H9 (cell line): Measurements from ENCODE around the gene CD58. TPM values are rescaled to one million over a fixed set of nuclear protein-coding genes. Genes with fewer than 3 reads are reported as not detected.

ENCODE experiments used
- DNase-seq: peaks from one replicate; pipeline ENCODE4 v3.0.0-alpha.2; 2017
- H2AFZ ChIP-seq: one replicate; pipeline ENCODE4 v1.6.1; 2013; ENCODE audit warnings: mild to moderate bottlenecking, low read length, control low read depth, moderate library complexity
- H2AK5ac ChIP-seq: 2 replicates; pipeline ENCODE4 v1.6.1; 2013; ENCODE audit warnings: low read length, control low read depth, mixed read lengths; ENCODE audit not compliant: insufficient read length
- H2BK120ac ChIP-seq: one replicate; pipeline ENCODE4 v1.6.1; 2013; ENCODE audit warnings: low read depth, mild to moderate bottlenecking, low read length, control low read depth, inconsistent platforms; ENCODE audit not compliant: poor library complexity, severe bottlenecking
- H2BK12ac ChIP-seq: 2 replicates; pipeline ENCODE4 v1.6.1; 2013; ENCODE audit warnings: low read length, control low read depth, mixed read lengths, low read depth; ENCODE audit not compliant: insufficient read length
- H2BK15ac ChIP-seq: 2 replicates; pipeline ENCODE4 v1.6.1; 2013; ENCODE audit warnings: low read depth, low read length, control low read depth
- H2BK20ac ChIP-seq: one replicate; pipeline ENCODE4 v1.6.1; 2013; ENCODE audit warnings: low read depth, mild to moderate bottlenecking, low read length, control low read depth, inconsistent platforms; ENCODE audit not compliant: poor library complexity, severe bottlenecking
- H2BK5ac ChIP-seq: 2 replicates; pipeline ENCODE4 v1.6.1; 2013; ENCODE audit warnings: low read length, control low read depth, mixed read lengths; ENCODE audit not compliant: insufficient read length
- H3K14ac ChIP-seq: 2 replicates; pipeline ENCODE4 v1.6.1; 2013; ENCODE audit warnings: low read length, control low read depth; ENCODE audit not compliant: insufficient read depth
- H3K18ac ChIP-seq: 2 replicates; pipeline ENCODE4 v1.6.1; 2013; ENCODE audit warnings: low read depth, mild to moderate bottlenecking, mixed read lengths, low read length, control low read depth; ENCODE audit not compliant: insufficient read length
- H3K23ac ChIP-seq: 2 replicates; pipeline ENCODE4 v1.6.1; 2013; ENCODE audit warnings: low read length, control low read depth, mixed read lengths, low read depth; ENCODE audit not compliant: insufficient read length
- H3K23me2 ChIP-seq: 2 replicates; pipeline ENCODE4 v1.6.1; 2013; ENCODE audit warnings: low read depth, mild to moderate bottlenecking, mixed read lengths, low read length, control low read depth; ENCODE audit not compliant: insufficient read length, poor library complexity, severe bottlenecking
- H3K27ac ChIP-seq: 2 replicates; pipeline ENCODE4 v1.5.1; 2013; ENCODE audit warnings: low read length, control low read depth, mixed read lengths, low read depth; ENCODE audit not compliant: insufficient read length
- H3K27me3 ChIP-seq: 2 replicates; pipeline ENCODE4 v1.6.1; 2013; ENCODE audit warnings: low read length, control low read depth, inconsistent platforms; ENCODE audit not compliant: insufficient read depth
- H3K4ac ChIP-seq: 2 replicates; pipeline ENCODE4 v1.6.1; 2013; ENCODE audit warnings: low read depth, mild to moderate bottlenecking, control low read depth, inconsistent platforms, low read length, moderate library complexity
- H3K4me1 ChIP-seq: 2 replicates; pipeline ENCODE4 v1.6.1; 2013; ENCODE audit warnings: low read length, control low read depth, inconsistent platforms; ENCODE audit not compliant: insufficient read depth
- H3K4me2 ChIP-seq: 2 replicates; pipeline ENCODE4 v1.6.1; 2013; ENCODE audit warnings: low read length, control low read depth, mixed read lengths; ENCODE audit not compliant: insufficient read length, insufficient read depth
- H3K56ac ChIP-seq: 2 replicates; pipeline ENCODE4 v1.6.1; 2013; ENCODE audit warnings: low read depth, mild to moderate bottlenecking, mixed read lengths, low read length, control low read depth; ENCODE audit not compliant: insufficient read length
- H3K79me1 ChIP-seq: 2 replicates; pipeline ENCODE4 v1.6.1; 2013; ENCODE audit warnings: low read depth, mild to moderate bottlenecking, moderate library complexity, low read length, control low read depth, inconsistent platforms; ENCODE audit not compliant: insufficient read depth, poor library complexity, severe bottlenecking
- H3K79me2 ChIP-seq: 2 replicates; pipeline ENCODE4 v1.6.1; 2013; ENCODE audit warnings: low read length, control low read depth, inconsistent platforms; ENCODE audit not compliant: insufficient read depth
- H3K9ac ChIP-seq: 2 replicates; pipeline ENCODE4 v1.6.1; 2013; ENCODE audit warnings: low read length, control low read depth, mixed read lengths; ENCODE audit not compliant: insufficient read length; ENCODE audit errors: extremely low read depth
- H3K9me3 ChIP-seq: one replicate; pipeline ENCODE4 v1.6.1; 2013; ENCODE audit warnings: low read depth, low read length, inconsistent platforms; ENCODE audit not compliant: control insufficient read depth
- H3T11ph ChIP-seq: one replicate; pipeline ENCODE4 v1.6.1; 2013; ENCODE audit warnings: mild to moderate bottlenecking, low read length, control low read depth, inconsistent platforms
- H4K20me1 ChIP-seq: one replicate; pipeline ENCODE4 v1.6.1; 2013; ENCODE audit not compliant: control insufficient read depth, insufficient read length, insufficient read depth
- H4K5ac ChIP-seq: 2 replicates; pipeline ENCODE4 v1.6.1; 2013; ENCODE audit warnings: low read depth, mild to moderate bottlenecking, mixed read lengths, low read length, control low read depth; ENCODE audit not compliant: insufficient read length
- H4K8ac ChIP-seq: replicated peaks from 2 replicates; pipeline ENCODE4 v1.6.1; 2013; ENCODE audit warnings: low read length, control low read depth, mixed read lengths, low read depth; ENCODE audit not compliant: insufficient read length
- H4K91ac ChIP-seq: 2 replicates; pipeline ENCODE4 v1.6.1; 2013; ENCODE audit warnings: low read depth, mild to moderate bottlenecking, moderate library complexity, mixed read lengths, low read length, control low read depth; ENCODE audit not compliant: insufficient read length
- H3K27ac Mint-ChIP-seq, 3 experiments: 2 replicates in 2 of 3; 3 replicates in 1 of 3; pipeline ENCODE4 v1.8.0; 2020 to 2021; ENCODE audit warnings: mixed read lengths in 3 of 3, mild to moderate bottlenecking in 1 of 3, moderate library complexity in 1 of 3
- H3K27me3 Mint-ChIP-seq: 2 replicates; pipeline ENCODE4 v1.8.0; 2021; ENCODE audit warnings: low read depth, mild to moderate bottlenecking, moderate library complexity, mixed read lengths
- H3K36me3 Mint-ChIP-seq, 3 experiments: 2 replicates in 2 of 3; 3 replicates in 1 of 3; pipeline ENCODE4 v1.8.0; 2020 to 2021; ENCODE audit warnings: low read depth in 3 of 3, mixed read lengths in 3 of 3; ENCODE audit not compliant: insufficient read depth in 1 of 3
- H3K4me1 Mint-ChIP-seq, 2 experiments: 2 replicates each; pipeline ENCODE4 v1.8.0; 2020; ENCODE audit warnings: mixed read lengths in 2 of 2
- H3K4me3 Mint-ChIP-seq, 2 experiments: 2 replicates in 1 of 2; 3 replicates in 1 of 2; pipeline ENCODE4 v1.8.0; 2020 to 2021; ENCODE audit warnings: mild to moderate bottlenecking in 2 of 2, mixed read lengths in 2 of 2, moderate library complexity in 1 of 2
- H3K9me3 Mint-ChIP-seq, 2 experiments: 2 replicates in 1 of 2; 3 replicates in 1 of 2; pipeline ENCODE4 v1.8.0; 2020; ENCODE audit warnings: mild to moderate bottlenecking in 2 of 2, mixed read lengths in 2 of 2, moderate library complexity in 1 of 2
- CTCF ChIP-seq: fragments of 200-600 bp; sonication (generic); conservative IDR thresholded peaks from 3 replicates; pipeline ENCODE4 v1.8.0; 2021; ENCODE audit warnings: antibody characterized with exemption, mild to moderate bottlenecking
- total RNA-seq: library from RNA; stranded (reverse); gene quantifications from 2 replicates; pipeline ENCODE4 v1.2.1, GENCODE V29; 2021

The CD58 gene
- total RNA-seq, 1 experiment from 2014 or later = 4.3 TPM

GRCh38 chr1:116569381-116569670, 1.5 kb downstream of the CD58 start:
- H2BK15ac ChIP-seq = no peak overlapping the region
- Mint-ChIP-seq H3K27ac (no peak overlapping the region), H3K36me3 (peaks cover under 1 to 3% (median under 1%) of the 10 kb centered on the region in 3 experiments; a peak in 6 of 7 replicates), H3K9me3 (peaks cover under 1 to 4% of the 10 kb centered on the region in 2 experiments), H3K4me1 (peaks cover 15 to 27% of the 10 kb centered on the region in 2 experiments), H3K4me3 (peak overlapping the region; percentile 27 to 36; a peak in 3 of 5 replicates), H3K27me3 (peaks cover 23% of the 10 kb centered on the region)
- H3K56ac ChIP-seq = no peak overlapping the region
- no peak overlapping the region for H3T11ph ChIP-seq
- no peak for DNase-seq
- H3K18ac ChIP-seq = no peak overlapping the region
- no peaks in the 10 kb centered on the region for H3K79me1 ChIP-seq
- peaks cover 16% of the 10 kb centered on the region for H3K23me2 ChIP-seq
- no peak overlapping the region for H3K23ac ChIP-seq
- H2BK12ac ChIP-seq = no peak overlapping the region
- no peaks in the 10 kb centered on the region; the same call in 1 of the 2 replicates for H3K27me3 ChIP-seq
- no peak overlapping the region for H3K4ac ChIP-seq
- no peak overlapping the region for H3K14ac ChIP-seq
- no peak overlapping the region for H3K4me2 ChIP-seq
- no peak overlapping the region for H2AK5ac ChIP-seq
- no peaks in the 10 kb centered on the region for H4K20me1 ChIP-seq
- no peak overlapping the region for H2BK120ac ChIP-seq
- H3K27ac ChIP-seq = no peak overlapping the region
- no peak overlapping the region for H2BK20ac ChIP-seq
- no peaks in the 10 kb centered on the region for H3K9me3 ChIP-seq
- H3K9ac ChIP-seq = no peak overlapping the region
- no peak overlapping the region for H2BK5ac ChIP-seq
- no peak overlapping the region for H4K8ac ChIP-seq
- H2AFZ ChIP-seq = no peak overlapping the region
- H4K91ac ChIP-seq = no peak overlapping the region
- H3K79me2 ChIP-seq = peaks cover 2% of the 10 kb centered on the region; the same call in 1 of the 2 replicates
- H4K5ac ChIP-seq = no peak overlapping the region
- H3K4me1 ChIP-seq = no peaks in the 10 kb centered on the region; the same call in 1 of the 2 replicates
- TF ChIP-seq CTCF = no peak
